ENCODE data around the gene RAB3IL1. TPM values are rescaled to one million over a fixed set of nuclear protein-coding genes. Genes with fewer than 3 reads are reported as not detected.

RAB3IL1 gene
- total RNA-seq, 4 donors from 2014 or later = 6.5 to 27.7 (median 15.2) TPM

DNA sequence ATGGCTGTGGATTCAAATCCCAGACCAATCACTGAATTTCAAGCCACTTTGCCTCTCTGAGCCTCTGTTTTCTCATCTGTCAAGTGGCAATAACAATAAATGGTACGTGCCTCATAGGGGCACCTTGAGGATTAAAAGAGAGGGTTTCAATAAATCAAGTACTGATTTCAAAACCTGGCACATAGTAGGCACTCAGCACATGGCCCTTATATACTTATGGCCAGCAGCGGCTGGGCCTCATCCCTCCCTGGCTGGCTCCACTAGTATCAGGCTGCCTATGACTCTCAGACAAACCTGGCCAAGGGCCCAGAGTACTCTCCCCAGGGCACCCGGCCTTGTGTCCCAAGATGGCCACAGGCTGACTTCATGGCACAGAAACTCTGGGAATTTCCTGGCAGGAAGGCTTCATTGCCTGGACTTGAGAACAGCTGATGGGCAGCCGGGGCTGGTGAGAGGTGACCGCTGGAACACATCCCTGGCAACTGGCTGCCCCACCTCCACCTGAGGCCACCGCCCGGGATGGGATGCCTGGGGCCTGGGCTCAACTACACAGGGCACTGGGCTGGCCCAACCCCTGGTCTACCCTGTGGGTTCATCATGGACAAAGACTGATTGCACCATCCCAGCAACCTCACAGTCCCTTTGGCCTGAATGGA, 29.4 kb downstream of the RAB3IL1 start:
- Histone ChIP-seq H3K36me3 (no peaks in the 10 kb centered on the region), H3K4me3 (replicated peaks in 1 of 3) (no peak overlapping the region), H3K27me3 (no peaks in the 10 kb centered on the region), H3K9me3 (no peaks in the 10 kb centered on the region), H3K27ac (peak overlapping the region in 2 of 3 donors; percentile 43 to 57), H3K4me1 (peaks cover 8 to 30% of the 10 kb centered on the region in 2 donors)
- DNase-seq = peak; percentile 84 to 92
- 51 to 54% methylated on average over 2 to 7 of the region's 7 CpGs for WGBS, 2 donors
- intact Hi-C loops (cut with DNase I) = loop anchor here (5.0 kb wide), 1 partner anchor 61 kb away; the partner anchor contains the start of gene FADS2
- TF ChIP-seq POLR2A (IDR thresholded peaks at IDR 0.05) = no peak
- TF ChIP-seq, protein P1, sequence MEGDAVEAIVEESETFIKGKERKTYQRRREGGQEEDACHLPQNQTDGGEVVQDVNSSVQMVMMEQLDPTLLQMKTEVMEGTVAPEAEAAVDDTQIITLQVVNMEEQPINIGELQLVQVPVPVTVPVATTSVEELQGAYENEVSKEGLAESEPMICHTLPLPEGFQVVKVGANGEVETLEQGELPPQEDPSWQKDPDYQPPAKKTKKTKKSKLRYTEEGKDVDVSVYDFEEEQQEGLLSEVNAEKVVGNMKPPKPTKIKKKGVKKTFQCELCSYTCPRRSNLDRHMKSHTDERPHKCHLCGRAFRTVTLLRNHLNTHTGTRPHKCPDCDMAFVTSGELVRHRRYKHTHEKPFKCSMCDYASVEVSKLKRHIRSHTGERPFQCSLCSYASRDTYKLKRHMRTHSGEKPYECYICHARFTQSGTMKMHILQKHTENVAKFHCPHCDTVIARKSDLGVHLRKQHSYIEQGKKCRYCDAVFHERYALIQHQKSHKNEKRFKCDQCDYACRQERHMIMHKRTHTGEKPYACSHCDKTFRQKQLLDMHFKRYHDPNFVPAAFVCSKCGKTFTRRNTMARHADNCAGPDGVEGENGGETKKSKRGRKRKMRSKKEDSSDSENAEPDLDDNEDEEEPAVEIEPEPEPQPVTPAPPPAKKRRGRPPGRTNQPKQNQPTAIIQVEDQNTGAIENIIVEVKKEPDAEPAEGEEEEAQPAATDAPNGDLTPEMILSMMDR (IDR thresholded peaks at IDR 0.05) = no peak

DNA sequence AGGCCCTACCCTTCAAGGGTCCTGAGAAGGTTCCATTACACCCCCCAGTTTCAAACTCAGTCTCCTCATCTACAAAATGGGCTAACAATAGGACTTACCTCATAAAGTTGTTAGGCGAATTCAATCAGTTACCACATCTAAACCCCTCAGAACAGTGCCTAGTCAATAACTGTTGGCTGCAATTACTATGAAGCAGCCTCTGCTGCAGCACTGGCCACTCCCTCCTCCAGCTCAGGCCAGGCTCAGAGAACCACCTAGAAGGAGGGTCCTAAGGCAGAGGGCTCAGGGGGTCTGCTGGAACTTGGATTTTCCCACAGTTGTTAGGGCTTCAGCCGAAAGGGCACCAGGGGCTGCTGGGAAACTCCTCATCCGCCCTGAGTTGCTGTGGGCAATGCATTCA, 30.7 kb downstream of the RAB3IL1 start:
- H3K4me1 ChIP-seq = peaks cover 8 to 27% of the 10 kb centered on the region in 2 donors
- intact Hi-C loops (cut with DNase I) = loop anchor here (5.0 kb wide), 1 partner anchor 59 kb away; the partner anchor contains the start of gene FADS2
- no peaks in the 10 kb centered on the region for H3K27me3 ChIP-seq
- H3K36me3 ChIP-seq = no peaks in the 10 kb centered on the region
- DNase-seq = no peak
- TF ChIP-seq, protein P1 (IDR thresholded peaks at IDR 0.05) = no peak
- no peak overlapping the region for H3K27ac ChIP-seq
- no peak overlapping the region for H3K4me3 ChIP-seq (replicated peaks in 1 of 3)
- 93 to 100% methylated on average over 2 to 3 of the region's 3 CpGs for WGBS, 2 donors
- H3K9me3 ChIP-seq = no peaks in the 10 kb centered on the region

DNA sequence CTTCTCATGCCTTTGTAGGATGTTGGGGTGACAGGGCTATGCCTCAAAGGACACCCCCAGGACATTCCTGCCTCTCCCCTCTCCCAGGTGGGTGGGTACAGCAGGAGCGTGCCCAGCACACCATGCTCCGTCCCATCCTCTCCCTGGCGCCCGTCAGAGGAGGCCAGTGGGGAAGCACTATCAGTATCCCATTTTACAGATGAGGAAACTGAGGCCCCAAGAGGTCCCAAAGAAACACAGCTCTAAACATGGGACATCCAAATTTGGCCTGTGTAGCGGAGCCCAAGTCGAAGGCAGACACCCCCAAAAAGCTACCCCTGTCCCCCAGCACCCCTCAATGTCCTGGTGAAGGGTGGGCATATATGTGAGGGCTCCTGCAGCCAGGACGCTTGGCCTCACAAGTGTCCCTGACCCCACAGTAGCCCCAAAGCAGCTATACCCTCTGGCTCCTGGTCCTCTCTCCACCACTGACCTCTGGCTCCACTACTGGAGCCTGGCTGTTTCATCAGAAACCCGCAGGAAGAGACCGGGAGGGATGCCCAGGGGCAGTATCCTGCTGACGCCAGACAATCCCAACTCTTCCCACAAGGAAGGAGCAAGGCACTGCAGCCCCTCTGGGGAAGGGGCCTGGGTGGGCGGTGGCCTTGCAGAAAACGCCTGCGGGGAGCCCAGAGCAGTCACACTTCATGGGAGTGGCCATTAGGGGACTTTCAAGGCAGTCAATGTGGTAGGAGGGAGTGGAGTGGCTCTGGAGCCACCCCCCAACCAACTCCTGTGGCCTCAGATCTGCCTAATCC, 31.4 kb downstream of the RAB3IL1 start:
- peaks cover 8 to 26% of the 10 kb centered on the region in 2 donors for H3K4me1 ChIP-seq
- no peaks in the 10 kb centered on the region for H3K36me3 ChIP-seq
- TF ChIP-seq, protein P1 (IDR thresholded peaks at IDR 0.05) = no peak
- TF ChIP-seq POLR2A (IDR thresholded peaks at IDR 0.05) = no peak
- H3K9me3 ChIP-seq = no peaks in the 10 kb centered on the region
- 92 to 94% methylated on average over 5 to 11 of the region's 13 CpGs for WGBS, 2 donors
- intact Hi-C loops (cut with DNase I) = loop anchor here (5.0 kb wide), 1 partner anchor 59 kb away; the partner anchor contains the start of gene FADS2
- H3K27ac ChIP-seq = no peak overlapping the region
- no peak for DNase-seq
- no peak overlapping the region for H3K4me3 ChIP-seq (replicated peaks in 1 of 3)
- no peaks in the 10 kb centered on the region for H3K27me3 ChIP-seq

DNA sequence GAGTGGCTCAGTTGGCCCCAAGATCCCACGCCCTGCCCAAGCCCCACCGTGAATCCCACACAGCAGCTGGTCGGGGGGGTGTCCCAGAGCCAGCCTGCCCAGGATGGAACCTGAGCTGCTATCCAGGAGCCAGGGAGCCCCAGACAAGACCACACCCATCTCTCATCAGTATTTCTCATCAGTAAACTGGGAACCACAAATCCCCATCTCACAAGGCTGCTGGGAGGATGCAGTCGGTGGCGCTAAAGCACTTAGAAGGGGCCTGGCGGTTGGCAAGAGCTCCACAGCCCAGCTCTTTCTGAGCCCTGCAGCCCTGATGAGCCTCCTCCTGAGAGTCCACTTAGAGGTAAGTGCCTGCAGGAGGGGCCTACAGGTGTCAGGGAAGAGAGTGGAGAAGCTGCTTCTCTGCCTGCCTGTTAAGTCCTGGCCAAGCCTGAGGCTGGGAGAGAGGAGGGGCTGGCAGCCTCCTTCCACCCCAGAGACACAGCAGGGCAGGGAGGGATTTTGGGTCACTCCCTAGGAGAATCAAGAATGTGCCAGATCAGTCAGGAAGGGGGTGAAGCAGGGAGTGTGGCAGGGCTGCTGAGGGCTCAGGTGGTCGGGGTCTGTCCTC, 32.1 kb downstream of the RAB3IL1 start:
- H3K4me3 ChIP-seq (replicated peaks in 1 of 3) = no peak overlapping the region

More for the DNA sequence above, 32.1 kb downstream of the RAB3IL1 start:
- Histone ChIP-seq H3K9me3 (no peaks in the 10 kb centered on the region), H3K36me3 (no peaks in the 10 kb centered on the region), H3K4me1 (peaks cover under 1 to 19% of the 10 kb centered on the region in 2 donors), H3K27ac (no peak overlapping the region), H3K27me3 (no peaks in the 10 kb centered on the region)
- WGBS, 2 donors = 70 to 83% methylated on average over 4 to 7 of the region's 7 CpGs
- DNase-seq = peak in 1 of 2 donors; percentile 22
- TF ChIP-seq, protein P1 (IDR thresholded peaks at IDR 0.05) = no peak
- no peak for TF ChIP-seq POLR2A (IDR thresholded peaks at IDR 0.05)
- intact Hi-C loops (cut with DNase I) = loop anchor here (5.0 kb wide), 1 partner anchor 58 kb away; the partner anchor contains the start of gene FADS2
